ENCODE results near the gene PDE8A.

DNA sequence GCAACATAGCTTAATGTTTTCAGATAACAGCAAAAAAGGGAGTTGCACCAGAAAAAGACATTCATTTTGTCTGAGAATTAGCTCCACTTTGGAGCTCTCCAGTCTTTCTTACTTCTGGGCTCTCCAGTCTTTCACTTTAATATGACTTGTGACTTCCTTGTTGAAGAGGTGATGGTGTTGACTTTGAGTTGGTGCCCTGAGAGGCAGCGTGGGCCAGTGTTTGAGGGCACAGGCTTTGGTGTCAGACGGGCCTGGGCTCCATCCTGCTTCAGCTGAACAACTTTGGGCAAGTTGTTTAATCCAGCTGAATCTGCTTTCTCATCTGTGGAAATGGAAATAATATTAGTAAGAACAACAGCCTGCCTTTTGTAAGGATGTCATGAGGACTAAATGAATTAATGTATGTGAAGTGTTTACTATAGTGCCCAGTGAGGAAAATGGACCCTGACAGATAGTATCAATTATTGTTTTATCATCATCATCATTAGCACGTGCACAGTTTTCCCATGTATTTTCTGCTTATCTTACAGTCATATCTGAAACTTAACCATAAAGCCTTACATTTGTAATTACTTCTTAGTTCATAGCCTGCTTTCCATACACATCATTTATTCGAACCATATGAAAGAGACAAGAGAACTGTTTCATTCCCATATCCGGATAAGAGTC, 108.4 kb downstream of the PDE8A start:
- TF ChIP-seq EP300 (IDR thresholded peaks at IDR 0.05) (no peak), POLR2A (IDR thresholded peaks at IDR 0.05) (no peak)
- TF ChIP-seq, protein P1, sequence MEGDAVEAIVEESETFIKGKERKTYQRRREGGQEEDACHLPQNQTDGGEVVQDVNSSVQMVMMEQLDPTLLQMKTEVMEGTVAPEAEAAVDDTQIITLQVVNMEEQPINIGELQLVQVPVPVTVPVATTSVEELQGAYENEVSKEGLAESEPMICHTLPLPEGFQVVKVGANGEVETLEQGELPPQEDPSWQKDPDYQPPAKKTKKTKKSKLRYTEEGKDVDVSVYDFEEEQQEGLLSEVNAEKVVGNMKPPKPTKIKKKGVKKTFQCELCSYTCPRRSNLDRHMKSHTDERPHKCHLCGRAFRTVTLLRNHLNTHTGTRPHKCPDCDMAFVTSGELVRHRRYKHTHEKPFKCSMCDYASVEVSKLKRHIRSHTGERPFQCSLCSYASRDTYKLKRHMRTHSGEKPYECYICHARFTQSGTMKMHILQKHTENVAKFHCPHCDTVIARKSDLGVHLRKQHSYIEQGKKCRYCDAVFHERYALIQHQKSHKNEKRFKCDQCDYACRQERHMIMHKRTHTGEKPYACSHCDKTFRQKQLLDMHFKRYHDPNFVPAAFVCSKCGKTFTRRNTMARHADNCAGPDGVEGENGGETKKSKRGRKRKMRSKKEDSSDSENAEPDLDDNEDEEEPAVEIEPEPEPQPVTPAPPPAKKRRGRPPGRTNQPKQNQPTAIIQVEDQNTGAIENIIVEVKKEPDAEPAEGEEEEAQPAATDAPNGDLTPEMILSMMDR (IDR thresholded peaks at IDR 0.05) = no peak

Measured in tibial nerve (tissue), 4 donors.